GM21825 (cell line): ENCODE data around the gene SDK1.

ENCODE experiments used
- ATAC-seq: cut with Tn5 transposase; IDR thresholded peaks from one replicate; pipeline ENCODE4 v1.9.1; 2021; ENCODE audit warnings: mild to moderate bottlenecking, moderate library complexity; ENCODE audit not compliant: unreplicated experiment

The SDK1 gene

DNA sequence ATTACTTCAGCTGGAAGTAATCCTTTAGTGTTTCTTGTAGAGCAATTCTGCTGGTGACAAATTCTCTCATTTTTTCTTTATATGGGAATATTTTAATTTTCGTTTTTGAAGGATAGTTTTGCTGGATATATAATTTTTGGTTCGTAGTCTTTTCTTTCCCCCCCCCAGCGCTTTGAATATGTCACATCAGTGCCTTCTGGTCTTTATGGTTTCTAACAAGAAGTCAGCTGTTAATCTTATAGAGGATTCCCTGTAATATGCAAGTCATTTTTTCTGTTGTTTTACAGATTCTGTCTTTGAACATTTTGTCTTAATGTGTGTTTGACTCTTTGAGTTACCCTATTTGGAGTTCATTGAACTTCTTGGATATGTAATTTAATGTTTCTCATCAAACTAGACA, 96.3 kb downstream of the SDK1 start:
- no peak for ATAC-seq

DNA sequence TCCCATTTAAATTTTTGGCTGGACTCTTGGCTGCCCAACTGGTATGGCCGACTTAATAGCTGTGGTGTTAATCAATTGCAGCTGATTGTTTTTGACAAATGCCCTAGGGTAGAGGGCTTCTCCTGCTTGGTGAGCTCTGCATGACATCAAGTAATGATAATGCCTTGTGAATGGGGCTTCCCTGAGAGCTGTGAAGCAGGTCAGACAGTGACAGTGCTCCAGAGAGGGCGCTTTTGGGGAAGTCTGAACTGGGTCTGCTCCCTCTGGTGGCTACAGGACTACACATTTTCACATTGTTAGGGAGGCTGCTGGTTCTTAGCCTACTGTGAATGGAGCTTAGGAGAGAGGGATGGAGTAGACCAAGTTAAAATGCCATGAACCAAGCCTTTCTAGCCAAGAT, 98.8 kb downstream of the SDK1 start:
- ATAC-seq, result no peak

GRCh38 chr7:3404501-3404900, 103.4 kb downstream of the SDK1 start:
- no peak for ATAC-seq

DNA sequence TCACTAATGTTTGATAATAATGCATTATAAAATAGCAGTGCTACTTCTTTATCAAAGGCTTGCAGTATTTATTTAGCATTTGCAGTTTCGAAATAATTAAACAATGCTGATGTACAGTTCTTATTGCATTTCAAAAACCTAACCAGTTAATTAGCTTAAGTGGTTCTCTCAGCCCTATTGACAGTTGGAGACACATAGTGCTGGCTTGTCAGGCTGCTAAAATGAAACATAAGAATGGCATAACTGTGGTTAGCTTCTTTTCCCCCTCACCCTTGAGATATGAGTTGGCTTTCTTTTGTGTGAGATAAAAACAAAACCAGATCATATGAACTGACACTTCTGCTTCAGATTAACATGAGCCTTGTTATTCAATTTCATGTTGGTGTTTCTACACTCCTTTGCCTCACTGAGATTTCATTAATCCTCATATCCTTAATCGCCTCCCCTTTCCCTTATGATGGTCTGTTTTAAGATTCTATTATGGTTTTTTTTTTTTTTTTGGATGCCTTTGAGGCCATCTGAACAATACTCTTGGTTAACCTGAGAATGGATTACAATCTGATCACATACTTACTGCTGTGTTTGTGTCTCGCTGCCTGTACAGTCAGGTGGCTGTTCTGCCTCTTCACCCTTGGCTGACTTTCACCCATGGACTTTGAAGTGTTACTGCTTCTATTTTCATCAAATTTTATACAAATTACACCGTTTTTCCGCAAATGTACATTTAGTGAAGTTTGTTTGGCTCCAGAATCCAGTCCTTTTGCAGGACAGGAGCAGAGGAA, 108.0 kb downstream of the SDK1 start:
- ATAC-seq, result no peak

GRCh38 chr7:3412871-3413270, 111.8 kb downstream of the SDK1 start:
- no peak for ATAC-seq

DNA sequence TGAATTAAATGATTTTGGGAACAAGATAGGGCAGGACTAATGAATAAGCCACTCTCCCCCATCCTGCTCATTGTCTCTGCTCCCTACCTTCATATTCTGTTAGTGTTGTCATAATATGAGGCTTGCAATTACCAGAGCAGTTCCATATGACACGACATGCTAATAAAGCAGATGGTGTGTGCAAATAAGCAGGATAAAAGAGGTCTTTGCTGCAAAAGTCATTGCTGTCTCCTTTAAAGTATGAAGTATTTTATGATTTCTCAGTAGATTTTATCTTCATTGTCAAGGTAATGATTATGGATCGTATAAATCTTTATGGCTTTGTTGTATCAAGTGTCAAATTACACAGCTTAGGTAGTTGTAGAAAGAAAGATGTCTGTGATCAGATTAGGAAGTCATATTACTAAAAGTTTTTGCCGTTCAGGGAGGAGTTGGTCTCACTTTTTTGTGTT, 114.8 kb downstream of the SDK1 start:
- ATAC-seq, result no peak

GRCh38 chr7:3416453-3416852, 115.4 kb downstream of the SDK1 start:
- no peak for ATAC-seq

- no peak for ATAC-seq
Measured at GRCh38 chr7:3425087-3425486, 124.0 kb downstream of the SDK1 start.

DNA sequence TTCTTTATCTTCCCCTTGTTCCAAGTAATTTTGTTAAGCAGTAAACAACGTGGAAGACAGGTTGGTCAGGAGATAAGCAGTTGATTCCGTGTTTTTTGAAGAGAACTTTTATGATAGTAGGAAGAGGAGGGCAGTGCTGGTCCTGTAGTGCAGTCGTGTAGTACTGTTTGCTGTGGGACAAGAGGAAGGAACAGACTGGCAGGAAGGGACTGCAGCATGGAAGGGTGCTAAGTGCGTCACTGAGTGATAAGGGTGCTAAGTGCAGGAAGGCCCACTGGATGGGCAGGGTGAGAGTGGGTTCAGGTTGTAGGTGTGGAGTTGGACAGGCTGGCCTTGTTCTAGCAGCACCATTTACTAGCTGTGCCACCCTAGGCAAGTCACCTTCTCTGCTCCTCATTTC, 125.0 kb downstream of the SDK1 start:
- ATAC-seq, result no peak

DNA sequence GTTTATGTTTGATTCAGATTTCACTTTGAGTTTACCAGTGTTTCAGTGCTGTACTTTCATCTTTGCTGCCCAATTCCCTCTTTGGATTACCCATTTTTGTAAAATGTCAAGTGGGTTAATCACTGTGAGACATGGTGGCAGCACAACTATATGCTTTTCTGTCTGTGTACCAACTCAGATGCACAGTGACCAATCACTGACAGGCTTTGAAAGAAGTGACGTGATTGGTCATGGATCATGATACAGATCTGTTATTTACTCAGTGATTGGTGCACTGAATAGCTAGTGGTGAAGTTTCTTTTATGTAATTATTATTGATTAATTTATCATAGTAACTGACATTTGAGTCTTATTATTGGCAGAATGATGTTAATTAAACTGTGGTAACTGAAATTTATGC, 126.9 kb downstream of the SDK1 start:
- no peak for ATAC-seq

DNA sequence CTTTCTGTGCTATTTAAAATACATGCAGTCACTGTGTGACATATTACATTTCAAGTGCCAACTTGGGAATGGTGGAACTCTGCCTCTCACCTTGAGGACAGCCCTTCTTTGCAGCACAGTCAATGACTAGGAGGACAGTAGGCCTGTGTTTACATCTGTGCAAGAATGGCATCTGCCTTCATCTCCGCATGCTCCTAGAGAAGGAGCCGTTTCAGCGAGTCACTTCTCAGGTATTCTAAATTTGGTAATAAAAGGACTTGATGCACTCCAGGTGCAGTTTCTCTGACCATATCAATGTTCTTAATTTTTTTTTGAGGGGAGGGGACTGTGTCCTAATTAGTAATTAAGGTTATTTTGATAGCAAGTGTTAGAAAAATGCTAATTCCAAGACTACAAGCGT, 128.9 kb downstream of the SDK1 start:
- no peak for ATAC-seq

GRCh38 chr7:3430588-3430987, 129.5 kb downstream of the SDK1 start:
- no peak for ATAC-seq

DNA sequence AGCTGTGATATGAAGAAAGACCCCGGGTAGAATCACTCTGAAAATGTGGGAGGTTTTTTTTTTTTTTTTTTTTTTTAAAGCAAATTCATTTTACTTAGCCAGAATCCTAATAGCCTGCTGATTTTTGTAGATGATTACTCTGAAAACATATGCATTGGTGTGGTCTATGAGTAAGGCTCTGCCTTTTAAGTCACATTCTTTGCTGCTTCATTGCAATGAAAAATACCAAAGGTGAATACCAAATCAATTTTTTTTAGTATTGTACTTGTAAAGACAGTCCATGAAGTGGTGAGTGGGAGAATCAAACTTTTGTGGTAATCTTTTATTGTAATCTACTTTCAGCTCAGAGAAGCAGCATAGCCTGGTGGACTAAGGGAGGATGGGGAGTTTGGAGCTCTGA, 130.3 kb downstream of the SDK1 start:
- ATAC-seq, result no peak

GRCh38 chr7:3432911-3433310, 131.9 kb downstream of the SDK1 start:
- no peak for ATAC-seq

DNA sequence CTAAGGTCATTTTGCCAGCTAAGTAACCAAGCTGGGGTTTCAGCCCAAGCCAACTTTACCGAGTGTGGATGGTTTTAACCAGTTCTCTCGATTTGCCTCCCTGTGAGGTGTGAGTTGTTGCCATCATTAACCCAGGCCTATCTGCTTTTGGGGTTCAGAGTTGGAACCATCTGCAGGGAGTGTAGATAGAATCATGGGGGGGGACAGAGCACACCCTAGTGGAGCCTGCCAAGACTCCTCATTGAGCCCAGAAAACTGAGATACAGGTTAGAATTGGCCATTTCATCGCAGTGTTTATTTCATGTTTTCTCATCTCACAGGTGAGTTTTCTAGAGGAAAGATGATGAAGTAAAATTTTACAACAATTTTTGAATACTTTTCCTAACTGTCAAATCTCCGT, 133.6 kb downstream of the SDK1 start:
- ATAC-seq, result no peak

GRCh38 chr7:3436112-3436511, 135.1 kb downstream of the SDK1 start:
- no peak for ATAC-seq

GRCh38 chr7:3436746-3437145, 135.7 kb downstream of the SDK1 start:
- ATAC-seq, result no peak

DNA sequence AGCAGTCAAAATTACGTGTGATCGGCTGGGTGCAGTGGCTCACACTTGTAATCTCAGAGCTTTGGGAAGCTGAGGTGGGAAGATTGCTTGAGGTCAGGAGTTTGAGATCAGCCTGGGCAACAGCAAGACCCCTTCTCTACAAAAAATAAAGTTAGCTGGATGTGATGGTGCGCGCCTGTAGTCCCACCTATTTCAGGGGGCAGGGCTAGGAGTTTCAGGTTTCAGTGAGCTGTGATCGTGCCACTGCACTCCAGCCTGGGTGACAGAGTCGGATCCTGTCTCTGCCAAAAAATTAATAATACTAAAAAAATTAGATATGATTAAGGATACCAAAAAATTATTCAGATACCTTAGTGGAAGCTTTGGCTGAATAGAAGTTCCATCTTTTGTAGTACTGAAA, 136.4 kb downstream of the SDK1 start:
- no peak for ATAC-seq

DNA sequence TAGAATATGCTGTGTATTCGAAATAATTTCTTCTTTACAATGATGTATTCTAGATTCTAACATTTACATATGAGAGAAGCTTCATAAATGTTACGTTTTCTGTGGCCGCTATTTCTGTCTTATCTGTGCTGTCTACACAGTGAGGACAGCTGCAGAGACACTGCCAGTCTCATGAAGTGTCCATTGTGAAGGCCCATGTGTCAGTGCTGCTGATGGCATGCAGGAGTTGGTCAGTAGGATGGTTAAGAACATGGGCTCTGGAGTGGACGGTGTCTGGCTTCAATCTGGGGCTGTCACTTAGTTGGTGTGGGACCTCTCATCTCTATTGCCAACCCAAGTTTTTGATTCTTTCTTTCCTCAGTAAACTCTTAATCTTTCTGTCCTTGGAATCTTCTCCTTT, 137.3 kb downstream of the SDK1 start:
- ATAC-seq, result no peak

DNA sequence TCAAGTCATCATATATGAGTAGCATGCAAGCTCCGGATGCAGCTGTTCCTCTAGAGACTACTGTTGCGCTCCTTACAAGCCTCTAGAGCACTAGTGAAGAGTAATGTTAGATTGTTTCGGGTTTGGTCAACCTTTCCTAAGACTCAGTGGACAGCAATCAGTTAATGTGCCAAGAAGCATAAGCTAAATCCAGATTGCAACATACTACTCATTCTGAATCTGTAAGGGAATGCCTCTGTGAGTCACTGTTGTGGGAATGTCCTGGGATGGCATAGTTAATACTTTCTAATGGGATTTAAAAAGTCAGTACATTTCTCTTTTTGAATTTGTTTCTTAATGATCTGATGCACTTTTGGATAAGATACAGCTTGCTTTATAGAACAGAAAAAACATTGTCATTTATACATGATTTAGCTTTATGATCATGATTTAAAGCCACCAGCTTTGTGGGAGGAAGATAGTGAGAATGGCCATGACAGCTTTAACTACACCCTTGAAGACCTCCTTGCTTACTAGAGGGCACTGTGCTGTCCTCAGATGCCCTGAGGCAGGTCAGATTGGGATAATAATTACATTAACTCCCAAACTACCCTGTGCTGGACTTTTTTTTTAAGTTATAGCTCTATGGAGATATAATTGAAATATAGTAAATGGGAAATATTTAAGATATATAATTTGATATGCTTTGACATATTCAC, 138.4 kb downstream of the SDK1 start:
- no peak for ATAC-seq

DNA sequence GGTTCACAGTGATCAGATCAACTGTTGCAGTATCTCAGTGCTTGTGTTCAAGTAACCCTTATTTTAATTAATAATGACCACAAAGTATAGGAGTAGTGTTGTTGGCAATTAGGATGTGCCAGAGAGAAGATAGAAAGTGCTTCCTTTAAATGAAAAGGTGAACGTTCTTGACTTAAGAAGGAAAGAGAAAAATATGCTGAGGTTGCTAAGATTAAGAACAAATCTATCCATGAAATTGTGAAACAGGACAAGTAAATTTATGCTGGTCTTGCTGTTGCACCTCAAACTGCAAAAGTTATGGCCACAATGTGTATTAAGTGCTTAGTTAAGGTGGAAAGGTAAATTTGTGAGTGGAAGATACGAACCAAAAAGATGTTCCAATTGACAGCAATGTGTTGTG, 139.5 kb downstream of the SDK1 start:
- ATAC-seq, result no peak

- no peak for ATAC-seq
Measured at GRCh38 chr7:3443716-3444115, 142.7 kb downstream of the SDK1 start.

GRCh38 chr7:3446786-3447185, 145.7 kb downstream of the SDK1 start:
- no peak for ATAC-seq
